Kidney (tissue), 14 donors: Measurements from ENCODE around the gene POLR3E. TPM values are rescaled to one million over a fixed set of nuclear protein-coding genes. Genes with fewer than 3 reads are reported as not detected.

Experiments used
- DNase-seq, 5 donors: peaks; one replicate each; pipeline ENCODE4 v3.0.0-alpha.2; 2013 to 2020
- FAIRE-seq: peaks from 2 replicates; lab custom pipeline; 2012; peaks lifted over from hg19 to GRCh38; lab: Jason Lieb, UNC
- H3K27ac ChIP-seq, 2 donors: one replicate each; pipeline ENCODE4 v1.7.0; 2013; ENCODE audit warnings: low read depth in 2 of 2, low read length in 2 of 2, inconsistent platforms in 1 of 2
- H3K27me3 ChIP-seq: one replicate; pipeline ENCODE4 v1.7.1; 2013; ENCODE audit warnings: low read length, inconsistent platforms; ENCODE audit not compliant: control insufficient read depth, insufficient read depth
- H3K36me3 ChIP-seq, 3 donors: one replicate each; pipeline versions ENCODE4 v1.7.0 to v1.7.1; 2013; ENCODE audit warnings: low read length in 3 of 3, control low read depth in 1 of 3, inconsistent platforms in 1 of 3; ENCODE audit not compliant: insufficient read depth in 3 of 3, control insufficient read depth in 2 of 3
- H3K4me1 ChIP-seq, 3 donors: one replicate each; pipeline versions ENCODE4 v1.7.0 to v1.7.1; 2013; ENCODE audit warnings: low read length in 3 of 3, inconsistent platforms in 1 of 3, low read depth in 1 of 3; ENCODE audit not compliant: control insufficient read depth in 2 of 3, insufficient read depth in 2 of 3
- H3K4me3 ChIP-seq, 3 donors: one replicate each; pipeline versions ENCODE4 v1.7.0 to v1.8.1; 2013; ENCODE audit warnings: low read length in 3 of 3, control low read depth in 1 of 3, inconsistent platforms in 1 of 3
- H3K9ac ChIP-seq, 3 donors: one replicate each; pipeline versions ENCODE4 v1.7.0 to v1.7.1; 2013; ENCODE audit warnings: low read length in 3 of 3, control low read depth in 1 of 3, inconsistent platforms in 1 of 3
- H3K9me3 ChIP-seq, 3 donors: one replicate each; pipeline versions ENCODE4 v1.7.0 to v1.7.1; 2013; ENCODE audit warnings: low read length in 3 of 3, control low read depth in 1 of 3, inconsistent platforms in 1 of 3; ENCODE audit not compliant: control insufficient read depth in 2 of 3, insufficient read depth in 1 of 3
- intact Hi-C: fragments of 100-400 bp; cut with DNase I; formaldehyde crosslinking; loops from one replicate; pipeline ENCODE4 v1.11.1; 2022
- polyA plus RNA-seq: library from polyadenylated mRNA; stranded (reverse); fragments of 350-450 nt; fragmentation: Illumina TruSeq; extraction: RNeasy Lipid Tissue Mini Kit (QIAGEN cat#74804); gene quantifications from one replicate; pipeline ENCODE4 v1.2.3, GENCODE V29; 2014; ENCODE audit warnings: low read depth, low replicate concordance; ENCODE audit not compliant: insufficient read depth
- total RNA-seq: library from RNA; stranded (reverse); fragmentation: NEBNext Ultra II Directional; extraction: Animal tissue kit (Norgen Biotek cat#: 25700); gene quantifications from one replicate; pipeline ENCODE4 v1.2.1, GENCODE V29; 2021
- TF ChIP-seq, protein P1 (sequence below): IDR thresholded peaks from 3 replicates; pipeline ENCODE4 v1.5.1; 2012; ENCODE audit warnings: mild to moderate bottlenecking, moderate library complexity, borderline replicate concordance; ENCODE audit not compliant: insufficient read depth; ENCODE audit errors: extremely low read depth
- donor health status: control.
- donor health status: control.
- donor health status: control.
- donor health status: control.
- donor health status: control.
- donor health status: DM: yes; HTN: yes; CAD: no.
- donor health status: Normal renal cell carcinoma (clear cell type).

Gene POLR3E
- total and polyA plus RNA-seq, 2 donors from 2014 or later: 21.3 to 41.4 TPM

DNA sequence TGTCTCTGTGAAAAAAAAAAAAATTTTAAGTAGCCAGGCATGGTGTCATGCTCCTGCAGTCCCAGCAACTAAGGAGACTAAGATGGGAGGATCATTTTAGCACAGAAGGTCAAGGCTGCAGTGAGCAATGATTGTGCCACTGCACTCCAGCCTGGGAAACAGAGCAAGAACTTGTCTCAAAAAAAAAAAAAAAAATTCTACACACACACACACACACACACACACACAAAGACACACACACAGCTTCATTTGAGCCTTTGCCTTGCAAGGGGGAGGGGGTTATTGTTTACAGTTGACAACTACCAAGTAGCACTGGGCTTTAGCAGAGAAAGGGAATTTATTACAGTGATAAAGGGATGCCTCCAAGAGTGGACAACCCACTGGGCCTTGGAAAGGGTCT, 4.9 kb upstream of the POLR3E start:
- no peak for DNase-seq
- Histone ChIP-seq H3K4me3 (no peak overlapping the region), H3K36me3 (no peaks in the 10 kb centered on the region), H3K27me3 (no peaks in the 10 kb centered on the region), H3K4me1 (no peaks in the 10 kb centered on the region), H3K27ac (no peak overlapping the region), H3K9ac (no peak overlapping the region), H3K9me3 (no peaks in the 10 kb centered on the region)
- no peak for FAIRE-seq
- intact Hi-C loops: no loop called here
- TF ChIP-seq, protein P1, sequence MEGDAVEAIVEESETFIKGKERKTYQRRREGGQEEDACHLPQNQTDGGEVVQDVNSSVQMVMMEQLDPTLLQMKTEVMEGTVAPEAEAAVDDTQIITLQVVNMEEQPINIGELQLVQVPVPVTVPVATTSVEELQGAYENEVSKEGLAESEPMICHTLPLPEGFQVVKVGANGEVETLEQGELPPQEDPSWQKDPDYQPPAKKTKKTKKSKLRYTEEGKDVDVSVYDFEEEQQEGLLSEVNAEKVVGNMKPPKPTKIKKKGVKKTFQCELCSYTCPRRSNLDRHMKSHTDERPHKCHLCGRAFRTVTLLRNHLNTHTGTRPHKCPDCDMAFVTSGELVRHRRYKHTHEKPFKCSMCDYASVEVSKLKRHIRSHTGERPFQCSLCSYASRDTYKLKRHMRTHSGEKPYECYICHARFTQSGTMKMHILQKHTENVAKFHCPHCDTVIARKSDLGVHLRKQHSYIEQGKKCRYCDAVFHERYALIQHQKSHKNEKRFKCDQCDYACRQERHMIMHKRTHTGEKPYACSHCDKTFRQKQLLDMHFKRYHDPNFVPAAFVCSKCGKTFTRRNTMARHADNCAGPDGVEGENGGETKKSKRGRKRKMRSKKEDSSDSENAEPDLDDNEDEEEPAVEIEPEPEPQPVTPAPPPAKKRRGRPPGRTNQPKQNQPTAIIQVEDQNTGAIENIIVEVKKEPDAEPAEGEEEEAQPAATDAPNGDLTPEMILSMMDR: no peak

DNA sequence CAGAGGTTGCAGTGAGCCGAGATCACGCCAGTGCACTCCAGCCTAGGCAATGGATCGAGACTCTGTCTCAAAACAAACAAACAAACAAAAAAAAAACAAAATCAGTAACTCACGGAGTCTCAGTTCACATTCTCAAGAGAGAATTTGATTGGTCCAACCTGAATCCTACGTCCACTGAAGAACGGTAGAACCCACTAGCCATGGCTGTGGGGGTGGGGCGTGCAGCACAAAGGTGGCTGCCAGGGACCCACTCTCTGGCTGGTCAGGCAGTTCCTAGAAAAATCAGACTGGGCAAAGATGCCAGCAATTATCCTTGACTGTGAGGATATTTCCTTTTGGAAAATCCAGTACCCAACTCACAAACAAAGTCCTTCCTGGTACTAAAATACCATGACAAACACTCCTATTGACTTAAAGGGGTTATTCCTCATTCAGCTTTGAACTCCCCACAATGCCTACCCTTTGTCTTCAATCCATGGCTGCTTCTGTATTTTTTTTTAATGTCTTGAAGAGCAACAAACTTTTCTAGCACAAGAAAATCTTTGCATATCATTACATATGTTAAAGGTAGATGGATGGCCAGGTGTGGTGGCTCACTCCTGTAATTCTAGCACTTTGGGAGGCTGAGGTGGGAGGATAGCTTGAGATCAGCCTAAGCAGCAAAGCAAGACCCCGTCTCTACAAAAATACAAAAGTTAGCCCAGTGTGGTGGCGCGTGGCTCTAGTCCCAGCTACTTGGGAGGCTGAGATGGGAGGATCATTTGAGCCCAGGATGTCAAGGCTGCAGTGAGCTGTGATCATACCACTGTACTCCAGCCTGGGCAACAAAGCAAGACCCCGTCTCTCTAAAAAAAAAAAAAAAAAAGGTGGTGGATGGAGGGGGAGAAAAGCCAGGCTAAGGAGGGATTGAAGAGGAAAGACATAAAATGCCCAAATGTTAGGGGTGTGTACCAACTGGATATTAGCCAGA, 3.8 kb upstream of the POLR3E start:
- Histone ChIP-seq H3K27me3 (no peaks in the 10 kb centered on the region), H3K9me3 (no peaks in the 10 kb centered on the region), H3K27ac (no peak overlapping the region), H3K4me3 (no peak overlapping the region), H3K36me3 (no peaks in the 10 kb centered on the region), H3K4me1 (peaks cover 0 to 2% (median 0%) of the 10 kb centered on the region in 3 donors), H3K9ac (no peak overlapping the region)
- TF ChIP-seq, protein P1: no peak
- FAIRE-seq (no peak), DNase-seq (no peak)
- intact Hi-C loops: no loop called here

DNA sequence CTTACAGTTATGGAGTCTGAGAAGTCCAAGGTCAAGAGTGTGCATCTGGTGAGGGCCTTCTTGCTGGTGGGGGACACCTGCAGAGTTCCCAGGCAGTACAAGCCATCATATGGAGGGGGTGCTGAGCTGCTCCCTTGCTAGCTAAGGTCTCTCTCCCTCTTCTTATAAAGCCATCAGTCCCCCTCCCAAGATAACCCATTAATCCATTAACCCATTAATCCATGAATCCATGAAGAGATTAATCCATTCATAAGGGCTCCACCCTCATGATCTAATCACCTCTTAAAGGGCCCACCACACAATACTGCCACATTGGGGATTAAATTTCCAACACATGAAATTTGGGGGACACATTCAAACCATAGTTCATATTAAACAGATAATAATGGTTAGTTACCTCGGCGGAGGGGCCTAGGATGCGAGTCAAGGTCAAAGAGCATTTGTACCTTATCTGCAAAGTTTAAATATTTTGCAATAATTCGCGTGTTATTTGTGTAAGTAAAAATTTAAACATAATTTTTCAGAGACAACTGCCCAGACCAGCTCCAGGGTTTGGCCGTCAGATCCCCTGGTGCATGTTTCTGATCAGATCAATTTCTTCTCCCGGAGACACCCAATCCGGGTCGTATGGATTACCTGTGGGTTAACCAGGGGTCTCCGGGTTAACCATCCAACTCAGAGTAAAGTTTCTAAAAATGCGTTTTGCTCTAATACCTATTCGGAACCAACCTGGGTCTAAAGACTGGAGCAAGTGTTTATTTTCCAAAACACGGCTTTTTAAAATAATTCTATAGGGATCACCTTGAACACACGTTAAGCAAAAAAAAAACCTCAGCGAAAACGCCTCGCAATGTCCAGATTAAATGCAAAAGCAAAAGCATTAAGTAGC, 740 bp upstream of the POLR3E start:
- intact Hi-C loops: no loop called here
- no peaks in the 10 kb centered on the region for H3K27me3 ChIP-seq
- H3K9me3 ChIP-seq: no peaks in the 10 kb centered on the region
- TF ChIP-seq, protein P1: no peak
- FAIRE-seq: no peak
- H3K4me1 ChIP-seq: peaks cover 0 to 12% (median 5%) of the 10 kb centered on the region in 3 donors
- H3K36me3 ChIP-seq: no peaks in the 10 kb centered on the region
- peak overlapping the region; percentile 79 to 93 (median 91) for H3K4me3 ChIP-seq
- H3K27ac ChIP-seq: peak overlapping the region in 1 of 2 donors; percentile 96
- H3K9ac ChIP-seq: peak overlapping the region; percentile 54 to 87 (median 78)
- no peak for DNase-seq
